Adrenal gland (tissue), 12 donors: ENCODE measurements around the gene NPEPL1. TPM values are rescaled to one million over a fixed set of nuclear protein-coding genes. Genes with fewer than 3 reads are reported as not detected.

Source experiments
- DNase-seq, 7 donors: peaks; one replicate each; pipeline ENCODE4 v3.0.0-alpha.2; 2019 to 2020
- H3K27ac ChIP-seq, 5 donors: fragments of 200-600 bp; sonication (generic) in 4 of 5; 1 replicate in 3 of 5; 2 replicates in 2 of 5; pipeline versions ENCODE4 v1.5.1 to v1.8.0; 2016 to 2020; ENCODE audit warnings: mild to moderate bottlenecking in 1 of 5
- H3K27me3 ChIP-seq: fragments of 200-600 bp; 2 replicates; pipeline ENCODE4 v1.8.0; 2021
- H3K36me3 ChIP-seq, 2 donors: fragments of 200-600 bp; replicated peaks in 1 of 2; 1 replicate in 1 of 2; 2 replicates in 1 of 2; pipeline versions ENCODE4 v1.5.1 to v1.8.0; 2018 to 2022
- H3K4me1 ChIP-seq, 2 donors: fragments of 200-600 bp; replicated peaks in 1 of 2; 1 replicate in 1 of 2; 2 replicates in 1 of 2; pipeline versions ENCODE4 v1.5.1 to v1.8.0; 2018 to 2021
- H3K4me3 ChIP-seq, 4 donors: fragments of 200-600 bp; sonication (generic) in 3 of 4; one replicate each; pipeline ENCODE4 v1.5.1; 2016 to 2018
- H3K9me3 ChIP-seq, 3 donors: fragments of 200-600 bp; sonication (generic) in 1 of 3; replicated peaks in 1 of 3; 1 replicate in 2 of 3; 2 replicates in 1 of 3; pipeline versions ENCODE4 v1.5.1 to v1.8.0; 2016 to 2021
- CTCF ChIP-seq, 6 experiments: fragments of 450-650 bp in 4 of 6; fragments of 200-600 bp in 2 of 6; sonication (generic) in 1 of 6; IDR thresholded peaks; 1 replicate in 5 of 6; 2 replicates in 1 of 6; pipeline versions ENCODE4 v1.5.1 to v1.8.0; 2016 to 2021; ENCODE audit warnings: antibody characterized with exemption in 6 of 6, mild to moderate bottlenecking in 2 of 6, moderate library complexity in 1 of 6
- POLR2A ChIP-seq, 2 donors: fragments of 450-650 bp; IDR thresholded peaks; one replicate each; pipeline ENCODE4 v1.6.1; 2017; ENCODE audit warnings: antibody characterized with exemption in 2 of 2, mild to moderate bottlenecking in 2 of 2, moderate library complexity in 1 of 2
- WGBS, 4 donors: extraction: QIAGEN DNeasy Blood & Tissue Kit in 2 of 4; methylation state at CpG; one replicate each; pipeline versions ENCODE4 v1.1.5 to v1.1.7; 2013 to 2017; 5-methylcytosine and 5-hydroxymethylcytosine counted together
- intact Hi-C, 2 donors: fragments of 100-400 bp; cut with DNase I; formaldehyde crosslinking; loops; one replicate each; pipeline versions ENCODE4 v1.14.1 to v1.15.0; 2022 to 2023
- polyA plus RNA-seq, 3 donors: library from polyadenylated mRNA; stranded (reverse); fragments of 200-250 nt in 2 of 3; fragments of 350-450 nt in 1 of 3; fragmentation: Illumina TruSeq in 1 of 3; extraction: RNeasy Lipid Tissue Mini Kit (QIAGEN cat#74804) in 1 of 3; gene quantifications; one replicate each; pipeline ENCODE4 v1.2.3, GENCODE V29; 2013 to 2014
- total RNA-seq, 9 donors: library from RNA; depleted of rRNA in 4 of 9; stranded (reverse); fragments of >200 nt in 4 of 9; fragments of 120-200 nt in 1 of 9; fragmentation: NEBNext Ultra II Directional in 1 of 9; extraction: Animal tissue kit (Norgen Biotek cat#: 25700) in 1 of 9; gene quantifications; one replicate each; pipeline versions ENCODE4 v1.1.0 to v1.2.4, GENCODE V29; 2013 to 2023
- donor health status: healthy with polysubstance abuse.
- donor health status: Bipolar disorder and iron deficiency.
- donor health status: DM: yes; HTN: yes; CAD: no.
- donor health status: DM: no; HTN: no; CAD: no.
- donor health status: DM: no; HTN: no; CAD: no.
- donor health status: DM: yes; HTN: yes; CAD: no.

Gene NPEPL1
- total and polyA plus RNA-seq, 12 donors = 9.3 to 158 (median 35.2) TPM

- intact Hi-C loops = no loop called here
- H3K27me3 ChIP-seq = no peaks in the 10 kb centered on the region
- no peak for TF ChIP-seq CTCF (IDR thresholded peaks at IDR 0.05)
- no peaks in the 10 kb centered on the region for H3K4me1 ChIP-seq
- peaks cover 0 to 73% of the 10 kb centered on the region in 2 donors for H3K36me3 ChIP-seq
- 88 to 91% (median 89%) methylated on average over 11 to 17 of the region's 17 CpGs for WGBS, 4 donors
- no peak overlapping the region for H3K27ac ChIP-seq
- H3K4me3 ChIP-seq = no peak overlapping the region
- no peak for DNase-seq
- no peaks in the 10 kb centered on the region for H3K9me3 ChIP-seq
Observed at GRCh38 chr20:58675641-58676040, 17.0 kb upstream of the NPEPL1 start.

DNA sequence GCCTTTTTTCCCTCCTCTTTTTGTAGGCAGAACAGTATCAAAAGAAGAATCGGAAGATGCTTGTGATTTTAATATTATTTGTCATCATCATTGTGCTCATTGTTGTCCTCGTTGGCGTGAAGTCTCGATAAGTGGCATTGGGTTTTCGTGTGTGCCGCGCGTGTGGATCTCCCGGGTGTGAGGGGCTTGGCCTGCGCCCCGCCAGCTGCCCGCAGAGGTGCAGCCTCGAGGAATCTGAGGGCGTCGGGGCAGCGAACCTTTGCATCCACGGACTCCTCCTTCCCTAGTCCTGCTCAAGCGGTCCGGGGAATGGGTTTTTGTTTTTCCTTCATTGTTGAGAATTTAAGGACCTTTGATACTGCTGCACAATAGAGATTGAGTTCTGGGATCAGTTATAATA lies 16.4 kb upstream of the NPEPL1 start:
- 93 to 98% (median 96%) methylated on average over 19 of the region's 19 CpGs for WGBS, 4 donors

GRCh38 chr20:58677079-58677604 lies 15.5 kb upstream of the NPEPL1 start:
- H3K27ac ChIP-seq = no peak overlapping the region
- no peak overlapping the region for H3K4me3 ChIP-seq
- intact Hi-C loops = no loop called here
- no peak for TF ChIP-seq CTCF (IDR thresholded peaks at IDR 0.05)
- H3K4me1 ChIP-seq = no peaks in the 10 kb centered on the region
- whole genome bisulfite sequencing, 4 donors = 91 to 99% (median 93%) methylated on average over 5 of the region's 5 CpGs
- no peaks in the 10 kb centered on the region for H3K27me3 ChIP-seq
- no peak for DNase-seq
- H3K9me3 ChIP-seq = no peaks in the 10 kb centered on the region
- H3K36me3 ChIP-seq = peaks cover 0 to 66% of the 10 kb centered on the region in 2 donors

More for the DNA sequence above, 16.4 kb upstream of the NPEPL1 start:
- Histone ChIP-seq H3K4me1 (no peaks in the 10 kb centered on the region), H3K36me3 (peaks cover 0 to 71% of the 10 kb centered on the region in 2 donors), H3K27me3 (no peaks in the 10 kb centered on the region), H3K9me3 (no peaks in the 10 kb centered on the region), H3K27ac (no peak overlapping the region), H3K4me3 (no peak overlapping the region)
- TF ChIP-seq POLR2A (IDR thresholded peaks at IDR 0.05) = no peak
- no peak for TF ChIP-seq CTCF (IDR thresholded peaks at IDR 0.05)
- intact Hi-C loops = no loop called here
- no peak for DNase-seq

DNA sequence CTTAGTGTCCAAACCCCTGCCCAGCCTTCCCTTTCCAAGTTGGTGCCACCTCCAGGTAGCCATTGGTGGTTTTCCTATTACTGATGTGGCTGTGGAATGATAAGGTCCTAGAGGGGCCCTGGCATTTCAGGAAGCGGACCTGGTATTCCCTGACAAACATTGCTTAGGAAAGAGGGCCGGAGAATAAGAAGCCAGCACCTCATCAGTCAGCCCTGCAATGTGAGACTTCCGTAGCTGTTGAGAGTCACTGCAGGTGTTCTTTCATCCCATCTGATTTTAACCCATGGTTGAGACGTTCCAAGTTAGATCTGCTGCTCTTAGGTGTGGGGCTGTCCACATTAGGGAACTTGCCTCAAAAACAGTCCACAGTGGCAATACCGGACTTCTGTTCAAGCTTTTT lies 14.8 kb upstream of the NPEPL1 start:
- 93 to 97% (median 95%) methylated on average over 5 of the region's 5 CpGs for WGBS, 4 donors
- no peaks in the 10 kb centered on the region for H3K27me3 ChIP-seq
- no peak for DNase-seq
- H3K36me3 ChIP-seq = peaks cover 0 to 61% of the 10 kb centered on the region in 2 donors
- TF ChIP-seq POLR2A (IDR thresholded peaks at IDR 0.05) (no peak), CTCF (IDR thresholded peaks at IDR 0.05) (no peak)
- intact Hi-C loops = no loop called here
- H3K9me3 ChIP-seq = no peaks in the 10 kb centered on the region
- H3K4me1 ChIP-seq = no peaks in the 10 kb centered on the region
- H3K4me3 ChIP-seq = no peak overlapping the region
- no peak overlapping the region for H3K27ac ChIP-seq
